Motor neuron (in vitro differentiated cells): Measurements from ENCODE around the gene PHYHIPL. TPM values are rescaled to one million over a fixed set of nuclear protein-coding genes. Genes with fewer than 3 reads are reported as not detected.

Experiments
- ATAC-seq, 8 experiments: fragments of 200-7000 bp; cut with Tn5 transposase; replicated peaks in 6 of 8; 2 replicates each; pipeline ENCODE4 v1.8.0; 2021; ENCODE audit warnings: mild to moderate bottlenecking in 8 of 8, moderate library complexity in 8 of 8
- H3K27ac ChIP-seq, 2 donors: fragments of 250-450 bp; sonication (Bioruptor Pico); 2 replicates each; pipeline ENCODE4 v1.9.0; 2021; ENCODE audit warnings: antibody characterized with exemption in 2 of 2, mild to moderate bottlenecking in 2 of 2, moderate library complexity in 1 of 2
- H3K4me1 ChIP-seq, 2 donors: fragments of 250-450 bp; sonication (Bioruptor Pico); replicated peaks in 1 of 2; 2 replicates each; pipeline ENCODE4 v1.6.1; 2021; ENCODE audit warnings: antibody characterized with exemption in 2 of 2, mild to moderate bottlenecking in 2 of 2, moderate library complexity in 1 of 2
- H3K4me3 ChIP-seq, 5 donors: fragments of 250-450 bp; sonication (Bioruptor Pico); 2 replicates each; pipeline ENCODE4 v1.9.0; 2021; ENCODE audit warnings: antibody characterized with exemption in 5 of 5, mild to moderate bottlenecking in 5 of 5, moderate library complexity in 4 of 5
- WGBS, 10 experiments: fragments of 450-650 bp; shearing (Covaris generic); methylation state at CpG; one replicate each; pipeline ENCODE4 v1.0.0; 2022; 5-methylcytosine and 5-hydroxymethylcytosine counted together
- in situ Hi-C, 9 experiments: fragments of 400-800 bp; cut with MboI; loops; one replicate each; pipeline ENCODE4 v1.15.0; 2021; ENCODE audit warnings: low sequenced_read_pairs in 9 of 9, low pct_unique_long_range_greater_than_20kb in 2 of 9; ENCODE audit not compliant: unreplicated experiment in 9 of 9
- total RNA-seq, 8 experiments: library from RNA; unstranded; fragments of 300-600 nt; gene quantifications; 2 replicates each; pipeline versions ENCODE4 v1.2.3 to v1.2.4, GENCODE V29; 2022

The PHYHIPL gene
- total RNA-seq, 8 experiments from 2014 or later, result 0.05 to 32.1 (median 23.5) TPM; not detected in 2

GRCh38 chr10:59269651-59270050, 93.2 kb downstream of the PHYHIPL start:
- in situ Hi-C loops, result loop anchor here in 1 of 9 experiments (25.0 kb wide), 1 partner anchor 343 kb away; no protein-coding TSS in a partner anchor
- ATAC-seq, result no peak
- WGBS, 10 experiments, result 59 to 100% (median 97%) methylated on average over 1 to 6 of the region's 6 CpGs; no CpG with 5 or more reads in 4 of the 10 experiments
- Histone ChIP-seq H3K27ac (no peak overlapping the region), H3K4me3 (no peak overlapping the region), H3K4me1 (no peaks in the 10 kb centered on the region)

- in situ Hi-C loops, result loop anchor here in 1 of 9 experiments (25.0 kb wide), 1 partner anchor 342 kb away; no protein-coding TSS in a partner anchor
- H3K4me1 ChIP-seq, result no peaks in the 10 kb centered on the region
- H3K4me3 ChIP-seq, result no peak overlapping the region
- no peak overlapping the region for H3K27ac ChIP-seq
- peak in 2 of 8 experiments; percentile 47 to 62 for ATAC-seq
- WGBS, 10 experiments, result 22 to 97% (median 79%) methylated on average over 2 to 3 of the region's 3 CpGs; no CpG with 5 or more reads in 1 of the 10 experiments
Observed at GRCh38 chr10:59270492-59270891, 94.0 kb downstream of the PHYHIPL start.

GRCh38 chr10:59271160-59271559, 94.7 kb downstream of the PHYHIPL start:
- Histone ChIP-seq H3K27ac (no peak overlapping the region), H3K4me1 (peaks cover 0 to 2% of the 10 kb centered on the region in 2 donors), H3K4me3 (no peak overlapping the region)
- no peak for ATAC-seq
- WGBS, 10 experiments, result 55 to 92% (median 63%) methylated on average over 1 to 4 of the region's 4 CpGs; no CpG with 5 or more reads in 3 of the 10 experiments
- in situ Hi-C loops, result loop anchor here in 1 of 9 experiments (25.0 kb wide), 1 partner anchor 341 kb away; no protein-coding TSS in a partner anchor

- Histone ChIP-seq H3K27ac (no peak overlapping the region), H3K4me3 (no peak overlapping the region), H3K4me1 (peaks cover 0 to 11% of the 10 kb centered on the region in 2 donors)
- in situ Hi-C loops, result loop anchor here in 1 of 9 experiments (25.0 kb wide), 1 partner anchor 340 kb away; no protein-coding TSS in a partner anchor
- ATAC-seq, result no peak
Observed at GRCh38 chr10:59272061-59272460, 95.6 kb downstream of the PHYHIPL start.

- Histone ChIP-seq H3K4me3 (no peak overlapping the region), H3K4me1 (peaks cover 0 to 21% of the 10 kb centered on the region in 2 donors), H3K27ac (no peak overlapping the region)
- ATAC-seq, result peak in 3 of 8 experiments; percentile 8 to 29 (median 21)
- in situ Hi-C loops, result loop anchor here in 1 of 9 experiments (25.0 kb wide), 1 partner anchor 339 kb away; no protein-coding TSS in a partner anchor
- 50 to 100% (median 89%) methylated on average over 1 of the region's 1 CpG; no CpG with 5 or more reads in 4 of the 10 experiments for WGBS, 10 experiments
Observed at GRCh38 chr10:59273445-59273844, 97.0 kb downstream of the PHYHIPL start.

- ATAC-seq, result no peak
- peaks cover 6 to 21% of the 10 kb centered on the region in 2 donors for H3K4me1 ChIP-seq
- in situ Hi-C loops, result no loop called here
- H3K4me3 ChIP-seq, result no peak overlapping the region
- no peak overlapping the region for H3K27ac ChIP-seq
Observed at GRCh38 chr10:59276133-59276532, 99.7 kb downstream of the PHYHIPL start.

GRCh38 chr10:59276919-59277318, 100.5 kb downstream of the PHYHIPL start:
- Histone ChIP-seq H3K4me3 (no peak overlapping the region), H3K4me1 (peaks cover 6 to 21% of the 10 kb centered on the region in 2 donors), H3K27ac (peak overlapping the region in 1 of 2 donors; percentile 53)
- peak; percentile 17 to 87 (median 68) for ATAC-seq
- in situ Hi-C loops, result no loop called here

GRCh38 chr10:59279476-59279875, 103.0 kb downstream of the PHYHIPL start:
- H3K4me3 ChIP-seq, result no peak overlapping the region
- in situ Hi-C loops, result no loop called here
- 33 to 100% (median 88%) methylated on average over 1 of the region's 1 CpG; no CpG with 5 or more reads in 3 of the 10 experiments for WGBS, 10 experiments
- H3K4me1 ChIP-seq, result peaks cover 25 to 41% of the 10 kb centered on the region in 2 donors
- no peak overlapping the region for H3K27ac ChIP-seq
- no peak for ATAC-seq

GRCh38 chr10:59279991-59280505, 103.6 kb downstream of the PHYHIPL start:
- H3K4me3 ChIP-seq, result no peak overlapping the region
- 0 to 100% (median 37%) methylated on average over 1 of the region's 1 CpG; no CpG with 5 or more reads in 6 of the 10 experiments for WGBS, 10 experiments
- H3K4me1 ChIP-seq, result peaks cover 30 to 45% of the 10 kb centered on the region in 2 donors
- no peak for ATAC-seq
- in situ Hi-C loops, result no loop called here
- no peak overlapping the region for H3K27ac ChIP-seq

- Histone ChIP-seq H3K4me3 (peak overlapping the region in 3 of 5 donors; percentile 9 to 21 (median 12)), H3K4me1 (peaks cover 30 to 36% of the 10 kb centered on the region in 2 donors), H3K27ac (no peak overlapping the region)
- WGBS, 10 experiments, result 0 to 100% (median 11%) methylated on average over 1 of the region's 1 CpG; no CpG with 5 or more reads in 3 of the 10 experiments
- ATAC-seq, result no peak
- in situ Hi-C loops, result no loop called here
Observed at GRCh38 chr10:59281861-59282260, 105.4 kb downstream of the PHYHIPL start.

- 0 to 64% (median 53%) methylated on average over 1 to 7 of the region's 9 CpGs; no CpG with 5 or more reads in 3 of the 10 experiments for WGBS, 10 experiments
- Histone ChIP-seq H3K27ac (peak overlapping the region; percentile 59 to 78), H3K4me1 (peaks cover 23 to 30% of the 10 kb centered on the region in 2 donors), H3K4me3 (peak overlapping the region in 4 of 5 donors; percentile 0 to 21 (median 10))
- in situ Hi-C loops, result no loop called here
- peak in 7 of 8 experiments; percentile 68 to 85 (median 75) for ATAC-seq
Observed at GRCh38 chr10:59283456-59284091, 107.1 kb downstream of the PHYHIPL start.

- Histone ChIP-seq H3K4me1 (peaks cover 23 to 30% of the 10 kb centered on the region in 2 donors), H3K4me3 (peak overlapping the region in 3 of 5 donors; percentile 9 to 21 (median 12)), H3K27ac (peak overlapping the region; percentile 56 to 78)
- 0 to 100% (median 55%) methylated on average over 1 to 2 of the region's 7 CpGs; no CpG with 5 or more reads in 4 of the 10 experiments for WGBS, 10 experiments
- peak in 6 of 8 experiments; percentile 25 to 75 (median 72) for ATAC-seq
- in situ Hi-C loops, result no loop called here
Observed at GRCh38 chr10:59284118-59284975, 107.9 kb downstream of the PHYHIPL start.
